GM19468 (cell line): ENCODE data around the gene DHX58.
"Not testable (repeated sequence)": the region's sequence is repeated elsewhere in the genome, so short reads cannot be mapped to it uniquely, and the experiment has no call there.

Experiments used
- ATAC-seq: cut with Tn5 transposase; IDR thresholded peaks from one replicate; pipeline ENCODE4 v1.9.1; 2021; ENCODE audit warnings: mild to moderate bottlenecking, moderate library complexity, moderate number of reproducible peaks; ENCODE audit not compliant: unreplicated experiment; ENCODE audit errors: extremely low read depth

Gene DHX58

DNA sequence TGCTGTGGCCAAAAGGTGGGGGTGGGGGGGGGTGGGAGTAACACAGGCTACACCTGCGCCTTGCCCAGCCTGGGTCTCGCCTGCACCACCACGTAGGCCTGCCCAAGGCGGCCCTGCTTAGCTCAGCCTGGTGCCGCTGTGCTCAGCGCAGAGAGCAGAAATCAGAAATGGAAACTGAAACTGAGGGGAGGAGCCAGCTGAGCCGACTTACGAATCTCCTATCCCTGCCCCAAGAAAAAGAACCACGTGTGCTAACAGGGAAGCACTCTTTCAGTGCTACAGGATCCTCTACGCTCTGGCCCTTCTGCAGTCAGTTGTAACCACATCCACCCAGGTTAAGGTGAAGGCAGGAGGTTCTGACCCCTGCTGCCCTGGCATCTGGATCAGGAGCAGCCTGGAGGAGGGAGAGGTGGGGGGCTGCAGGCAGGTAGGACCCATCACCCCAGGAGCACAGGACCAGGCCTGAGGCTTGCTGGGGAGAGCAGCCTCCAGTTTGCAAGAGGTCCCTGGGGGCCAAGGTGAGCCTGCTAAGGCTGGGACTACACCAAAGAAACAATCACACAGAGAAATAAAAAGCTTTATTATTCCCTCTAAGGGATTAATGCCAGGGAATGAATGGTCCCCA lies at the start of gene DHX58:
Gene DHX58 (minus strand): TSS at position 163 of the 625 bp plus-strand sequence. CDS start 822 bp downstream, outside the sequence.
- ATAC-seq = peak; percentile 19

DNA sequence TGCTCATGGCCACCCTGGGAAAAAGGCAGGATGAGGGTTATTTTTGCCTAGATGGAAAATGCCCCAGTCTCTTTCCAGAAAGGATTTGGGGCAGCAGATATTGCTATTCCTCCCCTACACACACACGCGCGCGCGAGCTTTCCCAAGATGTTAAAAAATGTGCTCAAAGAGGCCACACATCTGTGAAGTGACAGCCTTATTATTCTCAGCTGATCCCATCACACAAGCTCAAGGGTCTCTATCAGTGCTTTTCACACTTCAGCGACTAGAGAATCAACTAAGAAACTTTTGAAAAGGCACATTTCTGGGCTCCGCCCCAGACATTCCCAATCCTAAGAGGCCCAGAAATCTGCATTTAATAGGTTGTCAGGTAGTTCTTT lies 48.0 kb upstream of the DHX58 start:
- no peak for ATAC-seq

DNA sequence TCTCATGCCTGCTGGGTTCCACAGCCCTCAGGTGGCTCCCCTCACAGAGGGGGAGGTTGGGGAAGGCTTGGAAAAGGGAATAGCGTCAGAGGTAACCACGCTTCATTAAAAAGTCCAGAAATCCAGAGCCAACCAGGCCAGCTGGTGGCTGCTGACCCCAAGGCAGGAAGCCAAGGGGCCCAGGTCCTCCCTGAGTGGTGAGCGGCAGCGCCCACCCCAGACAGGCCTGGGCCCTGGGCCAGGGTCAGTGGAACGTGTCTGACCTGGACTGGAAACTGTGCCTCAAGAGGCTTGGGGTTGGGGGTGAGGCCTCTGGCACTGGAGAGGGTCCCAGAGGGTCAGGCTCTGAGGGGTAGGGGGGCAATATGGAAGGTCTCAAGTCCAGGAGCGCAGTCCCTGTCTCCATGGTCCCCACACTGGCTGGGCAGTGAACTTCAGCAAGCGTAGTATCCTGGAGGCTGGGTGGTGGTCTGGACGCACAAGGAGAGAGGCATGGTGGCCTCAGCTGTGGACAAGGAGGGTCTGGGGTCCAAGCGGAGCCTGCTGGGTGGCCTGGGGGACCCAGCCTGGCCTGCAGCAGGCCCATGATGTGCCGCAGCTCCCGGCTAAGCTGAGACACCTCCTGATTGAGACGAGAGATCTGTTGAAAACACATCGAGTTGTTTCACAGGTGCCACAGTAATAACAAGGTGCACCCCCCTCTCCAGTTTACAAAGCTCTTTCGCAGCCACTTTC lies 47.4 kb upstream of the DHX58 start:
- no peak for ATAC-seq

DNA sequence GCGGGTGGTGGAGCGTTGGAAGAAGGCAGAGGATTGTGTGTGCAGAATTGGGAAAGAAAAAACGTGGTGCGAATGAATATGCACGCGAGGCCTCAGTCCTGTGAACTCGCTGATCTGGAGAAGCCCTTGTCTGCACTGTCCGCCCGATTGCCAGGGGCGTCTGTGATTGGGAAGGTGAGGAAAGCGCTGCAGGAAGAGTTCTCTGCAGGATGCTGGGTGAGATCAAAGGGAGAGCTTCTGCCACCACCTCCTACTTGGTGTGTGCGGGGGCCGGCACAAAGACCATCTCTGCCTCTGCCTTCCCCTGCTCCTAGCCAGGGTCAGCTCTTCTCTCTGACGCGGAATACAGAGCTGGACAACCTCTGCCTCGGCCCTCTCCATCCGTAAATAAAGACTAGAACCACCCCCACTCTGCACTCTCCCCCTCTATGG lies 43.1 kb upstream of the DHX58 start:
- no peak for ATAC-seq

DNA sequence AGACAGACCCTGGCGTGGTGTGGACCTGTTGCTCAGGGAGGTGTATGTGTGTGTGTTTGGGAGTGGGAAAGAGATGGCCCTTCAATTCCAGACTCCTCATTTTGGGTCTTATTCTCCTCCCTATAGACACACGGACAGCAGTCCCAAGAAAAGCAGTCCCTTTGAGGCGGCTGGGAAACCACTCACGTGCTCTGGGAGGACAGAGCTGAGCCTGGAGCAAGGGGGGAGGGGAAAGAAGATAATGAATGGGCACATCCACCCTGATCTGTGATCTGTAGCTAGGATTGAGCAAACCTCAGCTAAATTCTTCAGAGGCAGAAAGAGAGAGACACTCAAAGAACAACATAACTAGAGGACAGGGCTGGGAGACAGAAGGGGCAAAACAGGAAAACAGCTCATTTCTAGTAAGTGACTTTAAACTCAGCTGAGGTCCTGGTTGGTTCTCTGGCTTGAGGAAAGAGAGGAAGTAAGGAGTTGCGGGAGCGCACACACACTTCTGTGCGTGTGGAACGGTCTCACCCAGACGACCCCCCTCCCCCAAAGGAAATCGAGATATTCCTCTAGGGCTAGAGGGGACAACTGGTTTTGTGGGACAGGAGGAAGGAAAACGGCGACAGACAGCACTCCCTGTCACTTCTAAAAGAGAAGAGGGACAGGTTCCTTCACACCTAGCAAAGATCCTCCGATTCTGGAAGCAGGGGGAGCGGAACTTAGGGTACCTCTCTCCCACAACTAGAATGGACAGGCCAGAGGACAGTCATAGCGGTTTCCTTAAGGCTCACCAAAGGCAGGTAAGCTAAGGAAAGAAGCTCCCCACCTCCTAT lies 41.6 kb upstream of the DHX58 start:
- no peak for ATAC-seq

DNA sequence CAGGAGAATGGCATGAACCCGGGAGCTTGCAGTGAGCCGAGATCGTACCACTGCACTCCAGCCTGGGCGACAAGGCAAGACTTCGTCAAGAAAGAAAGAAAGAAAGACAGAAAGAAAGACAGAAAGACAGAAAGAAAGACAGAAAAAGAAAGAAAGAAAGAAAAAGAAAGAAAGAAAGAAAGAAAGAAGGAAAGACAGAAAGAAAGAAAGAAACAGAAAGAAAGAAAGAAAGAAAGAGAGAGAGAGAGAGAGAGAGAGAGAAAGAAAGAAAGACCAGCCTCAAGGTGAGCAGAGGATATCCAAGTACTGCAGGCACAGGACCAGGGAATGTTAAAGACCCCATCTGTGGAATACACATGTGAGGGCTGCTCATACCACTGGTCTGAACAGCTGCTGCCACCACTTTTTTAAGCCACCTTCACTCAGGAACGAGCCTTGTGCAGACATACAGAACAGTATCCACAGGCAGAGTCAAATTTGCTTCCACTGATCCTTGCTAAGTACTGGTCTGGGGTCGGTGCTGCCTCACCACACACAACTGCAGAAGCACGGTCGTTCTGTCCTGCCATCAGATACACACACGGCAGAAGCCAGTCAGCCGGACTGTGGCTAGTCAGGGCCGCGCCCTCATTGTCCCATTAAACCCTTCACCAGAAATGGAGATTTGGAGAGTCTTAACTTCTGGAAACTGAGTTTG lies 34.5 kb upstream of the DHX58 start:
- ATAC-seq = no peak

DNA sequence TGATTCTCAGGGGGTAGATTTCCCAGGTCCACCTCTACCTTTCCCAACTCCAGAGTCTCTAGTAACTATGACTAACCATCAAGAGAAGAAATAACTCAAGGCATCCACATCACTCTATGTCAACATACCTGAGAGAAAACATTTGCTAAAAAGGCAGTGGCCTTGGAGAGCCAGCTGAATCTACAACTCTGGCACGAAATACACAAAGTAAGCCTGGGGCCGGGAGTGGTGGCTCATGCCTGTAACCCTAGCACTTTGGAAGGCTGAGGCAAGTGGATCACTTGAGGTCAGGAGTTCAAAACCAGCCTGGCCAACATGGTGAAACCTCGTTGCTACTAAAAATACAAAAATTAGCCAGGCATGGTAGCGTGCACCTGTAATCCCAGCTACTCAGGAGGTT lies 30.6 kb upstream of the DHX58 start:
- not testable (repeated sequence) for ATAC-seq

DNA sequence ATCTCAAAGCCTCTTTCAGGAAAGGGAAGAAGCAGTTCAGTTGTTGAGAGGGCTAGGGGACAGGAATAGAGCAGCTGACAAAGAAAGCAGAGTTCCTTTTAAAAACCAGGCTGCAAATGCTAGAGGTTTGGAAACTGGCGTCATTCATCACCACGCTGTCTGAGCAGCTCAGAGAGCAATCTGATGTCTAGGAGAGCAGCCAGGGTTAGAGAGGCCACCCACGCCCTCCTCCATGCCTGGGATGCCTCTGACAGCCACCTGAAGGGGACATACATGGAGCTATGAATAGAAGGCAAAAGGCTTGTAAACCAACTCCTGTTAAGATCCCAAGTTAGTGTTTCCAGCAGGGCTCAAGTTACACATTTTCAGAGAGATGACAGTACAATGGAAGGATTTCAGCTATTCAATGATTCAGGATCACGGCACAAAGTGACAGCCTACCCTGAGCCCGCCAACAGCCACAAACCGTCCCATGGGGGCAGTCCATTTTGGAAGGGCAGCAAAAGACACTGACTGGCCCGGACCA lies 29.9 kb upstream of the DHX58 start:
- no peak for ATAC-seq

DNA sequence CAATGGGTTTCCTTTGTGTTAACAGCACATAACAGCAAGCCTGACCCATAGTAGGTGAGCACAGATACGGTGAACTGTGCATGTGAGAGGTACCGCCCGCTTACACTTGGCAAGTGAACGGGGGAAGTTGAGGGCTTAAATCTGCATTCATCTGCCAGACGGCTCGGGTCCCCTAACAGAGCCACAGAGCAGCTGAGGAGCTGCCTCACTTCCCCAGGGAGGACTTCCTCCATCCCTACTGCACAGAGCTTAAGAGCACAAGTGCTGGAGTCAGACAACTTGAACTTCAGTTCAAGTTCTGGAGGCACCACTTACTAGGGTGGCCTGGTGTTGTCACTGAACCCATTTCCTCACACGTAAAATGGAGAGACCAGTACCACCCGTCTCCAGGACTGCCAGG lies 28.9 kb upstream of the DHX58 start:
- no peak for ATAC-seq

DNA sequence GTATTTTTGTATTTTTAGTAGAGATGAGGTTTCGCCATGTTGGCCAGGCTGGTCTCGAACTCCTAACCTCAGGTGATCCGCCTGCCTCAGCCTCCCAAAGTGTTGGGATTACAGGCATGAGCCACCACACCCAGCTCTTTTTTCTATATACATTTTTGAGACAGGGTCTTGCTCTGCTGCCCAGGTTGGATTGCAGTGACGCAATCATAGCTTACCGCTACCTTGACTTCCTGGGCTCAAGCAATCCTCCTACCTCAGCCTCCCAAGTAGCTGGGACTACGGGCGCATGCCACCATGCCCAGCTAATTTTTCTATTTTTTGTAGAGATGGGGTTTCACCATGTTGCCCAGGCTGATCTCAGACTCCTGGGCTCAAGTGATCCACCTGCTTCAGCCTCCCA lies 28.2 kb upstream of the DHX58 start:
- ATAC-seq = not testable (repeated sequence)

DNA sequence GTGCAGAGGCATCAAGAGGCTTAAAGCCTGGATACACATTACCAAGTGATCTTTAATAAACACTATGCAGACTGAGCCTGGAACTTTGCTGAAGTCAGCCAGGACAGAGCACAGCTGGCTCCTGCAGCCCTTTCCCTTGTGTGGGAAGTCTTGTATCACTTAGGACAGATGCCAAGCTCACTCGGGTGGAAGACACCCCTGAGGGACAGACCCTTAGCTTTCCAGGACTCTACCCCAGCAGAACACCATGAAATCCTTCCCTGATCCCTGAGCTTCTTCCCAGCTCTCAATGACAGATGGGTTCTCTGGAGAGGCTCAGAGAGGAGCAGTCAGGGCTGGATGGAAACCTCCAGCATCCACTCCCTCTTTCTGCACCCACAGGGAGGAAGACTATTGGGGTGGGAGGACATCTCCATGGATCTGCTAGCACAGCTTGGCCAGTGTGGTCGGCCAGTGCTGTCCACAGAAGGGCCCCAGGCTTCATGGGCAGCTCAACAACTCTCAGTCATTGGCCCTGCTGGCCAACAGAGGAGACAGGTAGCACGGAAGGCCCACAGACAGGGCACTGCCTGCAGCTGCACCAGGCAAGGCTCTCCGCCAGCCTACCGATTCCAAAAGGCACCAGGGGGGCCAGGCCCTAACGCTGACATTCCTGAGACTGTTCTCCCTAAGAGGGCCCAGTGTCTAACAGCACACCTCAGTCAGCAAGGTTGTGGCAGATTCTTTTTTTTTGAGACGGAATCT lies 26.4 kb upstream of the DHX58 start:
- no peak for ATAC-seq

DNA sequence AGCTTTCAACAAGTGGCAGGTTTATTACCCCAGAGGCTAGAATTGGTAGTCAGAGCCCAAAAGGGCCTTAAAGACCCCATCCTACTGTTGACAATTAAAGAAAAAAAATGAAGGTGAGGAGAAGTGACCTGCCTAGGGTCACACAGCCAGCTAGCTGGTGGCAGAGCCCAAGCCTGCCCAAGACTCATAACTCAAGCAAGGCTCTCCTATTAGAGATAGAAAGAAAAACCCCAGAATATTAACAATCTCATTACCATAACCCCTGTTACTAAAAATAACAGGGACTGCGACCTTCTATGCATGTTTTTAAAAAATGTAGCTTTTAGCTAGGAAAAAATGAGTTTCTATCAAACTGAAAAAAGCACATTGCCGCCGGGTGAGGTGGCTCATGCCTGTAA lies 24.1 kb upstream of the DHX58 start:
- ATAC-seq = no peak

DNA sequence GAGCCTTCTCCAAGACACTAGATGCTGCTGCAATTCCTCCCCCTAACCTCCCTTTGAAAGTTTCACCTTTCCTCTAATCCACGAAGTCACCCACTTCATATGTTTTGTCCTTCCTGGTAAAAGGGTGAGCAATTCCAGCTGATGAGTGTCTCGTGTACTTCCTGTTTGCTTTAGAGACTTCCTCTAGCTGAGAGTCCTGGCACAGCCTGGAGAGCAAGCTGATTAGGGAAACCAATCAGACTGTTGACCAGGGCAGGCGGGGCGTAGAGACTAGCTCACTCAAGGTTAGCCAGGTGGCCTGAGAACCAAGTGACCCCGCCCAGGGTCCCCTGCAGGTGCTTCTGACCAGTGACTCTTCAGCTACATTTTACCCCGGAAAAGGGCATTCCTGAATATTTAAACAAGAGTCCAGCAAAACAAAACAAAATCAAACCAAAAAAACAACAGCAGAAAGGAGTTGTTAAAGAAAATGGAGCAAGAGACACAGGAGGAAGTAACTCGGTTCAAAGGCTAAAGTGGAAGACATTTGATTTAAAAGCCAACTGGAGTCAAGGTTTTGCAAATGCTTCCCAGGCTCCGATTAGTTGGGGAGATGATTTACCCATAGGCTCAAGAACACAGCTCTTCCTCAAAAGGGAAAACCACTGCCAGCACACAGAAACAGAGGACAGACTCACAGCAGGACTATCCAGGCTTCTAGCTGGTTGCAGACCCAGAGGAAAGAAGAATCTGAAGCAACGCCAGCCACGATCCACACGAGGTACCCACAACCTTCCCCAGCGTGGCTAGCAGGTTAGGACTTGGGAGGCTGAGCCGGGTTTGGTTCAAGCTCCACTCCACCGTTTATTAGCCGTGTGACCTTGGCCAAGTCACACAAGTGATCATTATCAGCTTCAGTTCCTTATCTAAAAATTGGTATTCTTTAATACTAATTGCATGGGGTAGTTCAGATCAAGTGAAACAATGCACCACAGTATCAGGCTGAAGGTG lies 23.4 kb upstream of the DHX58 start:
- no peak for ATAC-seq

DNA sequence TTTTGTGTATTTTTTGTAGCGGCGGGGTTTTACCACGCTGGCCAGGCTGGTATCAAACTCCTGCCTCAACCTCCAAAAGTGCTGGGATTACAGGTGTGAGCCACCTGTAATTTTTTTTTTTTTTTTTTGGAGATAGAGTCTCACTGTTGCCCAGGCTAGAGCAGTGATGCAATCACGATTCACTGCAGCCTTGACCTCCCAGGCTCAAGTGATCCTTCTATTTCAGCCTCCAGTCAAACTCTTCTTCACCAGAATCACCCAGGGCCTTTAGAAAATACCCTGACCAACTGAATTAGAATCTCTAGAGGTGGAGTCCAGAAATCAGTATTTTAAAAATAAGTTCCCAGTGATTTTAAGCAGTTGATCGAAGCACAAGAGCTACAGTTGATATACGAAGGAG lies 22.6 kb upstream of the DHX58 start:
- no peak for ATAC-seq

DNA sequence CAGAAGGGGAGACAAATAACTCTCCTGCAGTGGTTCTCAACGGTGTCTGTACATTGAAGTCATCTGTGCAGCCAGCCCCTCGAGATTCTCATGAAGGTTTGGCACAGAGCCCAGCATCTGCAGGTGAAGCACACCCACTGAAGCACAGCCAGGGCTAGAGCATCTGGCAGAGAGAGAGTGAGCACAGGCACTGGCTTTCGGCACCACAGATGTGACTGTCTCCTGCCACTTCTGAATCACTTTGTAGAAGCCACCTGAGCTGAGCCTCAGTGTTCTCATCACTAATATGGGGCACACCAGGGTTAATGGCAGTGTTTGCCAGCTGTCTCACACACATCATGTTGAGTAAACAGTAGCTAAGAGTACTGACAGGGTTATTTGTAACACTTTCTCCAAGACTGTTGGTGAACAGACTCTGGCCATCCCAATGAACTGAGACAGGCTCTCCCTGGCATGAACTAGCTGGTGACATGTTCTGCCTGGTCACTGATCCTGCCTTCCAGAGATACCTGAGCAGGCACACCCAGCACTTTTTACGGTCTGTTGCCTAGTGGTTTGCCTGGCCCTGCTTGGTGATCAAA lies 21.0 kb upstream of the DHX58 start:
- ATAC-seq = no peak

DNA sequence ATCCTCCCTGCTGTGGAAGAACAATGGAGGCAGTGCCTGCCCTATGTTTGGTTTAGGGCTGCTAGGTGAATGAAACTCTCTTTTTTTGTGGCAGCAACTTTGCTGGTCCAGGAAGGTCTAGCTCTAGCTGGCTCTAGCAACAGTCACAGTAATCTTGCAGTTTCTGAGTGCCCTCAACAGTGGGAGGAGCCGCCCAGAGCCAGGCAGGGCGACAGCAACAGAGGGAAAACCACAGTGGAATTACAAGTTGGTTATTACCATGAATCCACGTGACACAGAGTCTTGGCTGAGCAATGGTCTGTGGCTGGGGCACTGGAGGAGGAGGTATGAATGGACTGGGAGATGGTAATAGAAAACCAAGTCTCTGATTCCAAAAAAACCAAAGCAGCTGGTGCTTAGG lies 20.4 kb upstream of the DHX58 start:
- ATAC-seq = no peak

DNA sequence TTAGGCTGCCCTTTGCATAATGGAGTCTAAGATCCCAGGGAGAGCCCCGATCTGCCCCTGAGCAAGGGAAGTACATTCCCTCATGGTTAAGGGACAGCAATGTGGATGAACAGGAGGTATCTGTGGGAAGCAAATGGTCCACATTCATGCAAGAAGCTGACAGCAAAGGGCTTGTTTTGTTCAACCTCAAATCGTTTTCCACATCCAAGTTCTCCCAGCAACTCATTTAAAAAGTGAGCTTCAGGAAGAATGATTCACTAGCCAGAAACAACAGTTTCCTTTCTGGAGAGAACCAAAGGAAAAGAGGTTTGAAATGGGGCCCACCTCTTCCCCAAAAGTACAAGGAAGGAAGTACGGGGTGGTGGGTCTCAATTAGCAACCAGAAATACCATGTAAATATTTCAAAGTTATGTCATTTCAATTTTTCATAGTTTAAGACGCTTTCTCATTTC lies 19.5 kb upstream of the DHX58 start:
- ATAC-seq = no peak

DNA sequence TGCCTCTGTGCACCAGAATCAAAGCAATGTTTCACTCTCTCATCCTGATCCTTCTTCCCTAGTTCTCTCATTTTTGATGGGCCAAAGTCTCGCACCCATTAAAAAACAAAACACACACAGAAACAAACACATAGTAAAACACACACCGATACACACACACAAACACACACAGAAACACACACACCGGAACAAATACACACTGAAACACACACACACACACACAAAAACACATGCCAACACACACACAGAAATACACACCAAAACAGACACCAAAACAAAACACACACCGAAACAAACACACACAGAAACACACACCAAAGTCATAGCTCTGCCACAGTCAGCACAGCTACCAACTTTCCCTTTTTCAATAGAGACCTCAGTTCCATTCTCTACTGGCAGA lies 18.7 kb upstream of the DHX58 start:
- ATAC-seq = no peak
